ENCODE data around the gene GRM3. TPM values are rescaled to one million over a fixed set of nuclear protein-coding genes. Genes with fewer than 3 reads are reported as not detected.

GRM3 gene
- total RNA-seq, 1 donor from 2014 or later, result not detected

DNA sequence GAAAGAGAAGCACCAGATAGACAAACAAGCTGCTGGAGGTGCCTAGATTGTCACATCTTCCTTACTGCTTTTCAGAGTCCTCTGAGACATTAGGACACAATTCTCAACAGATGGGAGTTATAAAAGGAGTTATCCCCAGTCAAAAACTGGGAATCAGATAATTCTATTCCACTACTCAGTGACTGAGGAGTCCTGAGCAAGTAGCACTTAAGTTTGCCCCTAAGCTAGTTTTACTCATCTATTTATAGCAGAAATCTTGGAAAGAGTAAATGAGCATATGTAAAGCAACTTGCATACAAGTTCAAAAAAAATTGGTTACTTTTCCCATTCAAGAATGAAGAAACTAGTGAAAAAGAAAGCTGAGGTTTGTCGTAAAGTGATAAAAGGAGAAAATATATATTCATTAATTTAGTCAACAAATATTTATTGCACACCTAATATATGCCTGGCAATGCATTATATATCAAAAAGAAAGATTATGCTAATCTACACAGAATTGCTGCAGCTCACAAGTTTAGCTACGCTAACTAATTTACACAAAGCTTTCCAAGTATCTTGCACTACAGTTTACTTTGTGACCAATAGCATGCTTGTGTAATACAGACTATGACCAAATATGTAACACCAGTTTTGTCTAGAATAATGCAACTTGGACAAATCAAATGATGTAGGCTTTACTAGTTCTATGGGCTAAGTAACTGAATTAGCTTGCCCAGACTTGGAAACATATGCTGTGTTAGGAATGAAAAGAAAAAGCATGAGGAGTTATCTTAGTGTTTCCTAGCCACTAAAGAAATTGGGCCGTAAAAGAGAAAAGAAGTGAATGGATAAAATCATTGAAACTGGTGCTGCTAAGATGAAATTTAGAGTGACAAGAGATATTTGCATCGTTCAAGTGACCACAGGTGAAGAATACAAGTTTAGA, 106.3 kb downstream of the GRM3 start:
- Histone ChIP-seq H3K9me3 (ENCODE audit: insufficient read depth, low read depth, low read length) (no peaks in the 10 kb centered on the region), H3K9ac (ENCODE audit: low read length) (no peak overlapping the region), H3K4me1 (ENCODE audit: insufficient read depth, low read length) (peaks cover 2% of the 10 kb centered on the region), H2AFZ (ENCODE audit: low read depth, low read length) (no peak overlapping the region), H3K27me3 (ENCODE audit: insufficient read depth, low read length) (no peaks in the 10 kb centered on the region), H3K36me3 (ENCODE audit: insufficient read depth, low read length) (no peaks in the 10 kb centered on the region), H4K20me1 (ENCODE audit: insufficient read depth, low read length) (no peaks in the 10 kb centered on the region), H3K4me2 (ENCODE audit: low read length) (no peak overlapping the region), H3K27ac (ENCODE audit: low read depth, low read length) (no peak overlapping the region), H3K4me3 (ENCODE audit: insufficient read depth, low read depth, low read length) (no peak overlapping the region), H3K79me2 (ENCODE audit: insufficient read depth, low read length) (no peaks in the 10 kb centered on the region)
- FAIRE-seq (no peak), DNase-seq (ENCODE audit: low read depth) (no peak)
- Mint-ChIP-seq H3K4me1 (ENCODE audit: low read depth, unreplicated experiment) (no peaks in the 10 kb centered on the region), H3K27ac (ENCODE audit: unreplicated experiment) (no peak overlapping the region), H3K36me3 (ENCODE audit: low read depth, unreplicated experiment) (no peaks in the 10 kb centered on the region), H3K4me3 (ENCODE audit: unreplicated experiment) (no peak overlapping the region), H3K9me3 (ENCODE audit: unreplicated experiment) (no peaks in the 10 kb centered on the region), H3K27me3 (ENCODE audit: low read depth, unreplicated experiment) (no peaks in the 10 kb centered on the region)
- TF ChIP-seq CTCF (IDR thresholded peaks at IDR 0.05; ENCODE audit: insufficient read depth, low read depth, low read length) (no peak), EZH2 (IDR thresholded peaks at IDR 0.05; ENCODE audit: insufficient read depth, low read length) (no peak)

- DNase-seq (ENCODE audit: low read depth) (no peak), FAIRE-seq (no peak)
- Histone ChIP-seq H3K79me2 (ENCODE audit: insufficient read depth, low read length) (no peaks in the 10 kb centered on the region), H4K20me1 (ENCODE audit: insufficient read depth, low read length) (no peaks in the 10 kb centered on the region), H3K4me1 (ENCODE audit: insufficient read depth, low read length) (no peaks in the 10 kb centered on the region), H3K4me3 (ENCODE audit: insufficient read depth, low read depth, low read length) (no peak overlapping the region), H3K36me3 (ENCODE audit: insufficient read depth, low read length) (no peaks in the 10 kb centered on the region), H2AFZ (ENCODE audit: low read depth, low read length) (no peak overlapping the region), H3K9me3 (ENCODE audit: insufficient read depth, low read depth, low read length) (no peaks in the 10 kb centered on the region), H3K4me2 (ENCODE audit: low read length) (no peak overlapping the region), H3K9ac (ENCODE audit: low read length) (no peak overlapping the region), H3K27me3 (ENCODE audit: insufficient read depth, low read length) (no peaks in the 10 kb centered on the region), H3K27ac (ENCODE audit: low read depth, low read length) (no peak overlapping the region)
- TF ChIP-seq CTCF (IDR thresholded peaks at IDR 0.05; ENCODE audit: insufficient read depth, low read depth, low read length) (no peak), EZH2 (IDR thresholded peaks at IDR 0.05; ENCODE audit: insufficient read depth, low read length) (no peak)
- Mint-ChIP-seq H3K4me3 (ENCODE audit: unreplicated experiment) (no peak overlapping the region), H3K4me1 (ENCODE audit: low read depth, unreplicated experiment) (no peaks in the 10 kb centered on the region), H3K27ac (ENCODE audit: unreplicated experiment) (no peak overlapping the region), H3K27me3 (ENCODE audit: low read depth, unreplicated experiment) (no peaks in the 10 kb centered on the region), H3K36me3 (ENCODE audit: low read depth, unreplicated experiment) (no peaks in the 10 kb centered on the region), H3K9me3 (ENCODE audit: unreplicated experiment) (no peaks in the 10 kb centered on the region)
Observed at GRCh38 chr7:86760236-86760635, 116.5 kb downstream of the GRM3 start.

DNA sequence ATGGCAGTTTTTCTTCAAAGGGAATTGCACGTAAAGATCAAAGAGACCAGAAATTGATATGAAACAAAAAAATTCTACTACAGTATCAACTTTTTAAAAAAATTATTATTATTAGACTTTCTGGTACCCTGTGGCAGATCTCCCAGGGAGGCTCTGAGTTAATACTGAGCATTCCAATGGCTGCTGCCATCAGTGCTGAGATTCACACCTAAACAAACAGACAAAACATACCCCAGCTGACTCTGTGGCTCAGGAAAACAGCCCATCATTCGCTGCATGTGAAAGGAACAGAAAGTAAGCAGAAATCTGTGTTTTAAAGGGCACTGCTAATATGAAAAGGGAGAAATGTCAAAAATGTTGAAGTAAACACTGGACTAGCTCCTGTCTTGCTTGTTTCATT, 118.4 kb downstream of the GRM3 start:
- Histone ChIP-seq H3K9ac (ENCODE audit: low read length) (no peak overlapping the region), H4K20me1 (ENCODE audit: insufficient read depth, low read length) (no peaks in the 10 kb centered on the region), H3K4me3 (ENCODE audit: insufficient read depth, low read depth, low read length) (no peak overlapping the region), H3K9me3 (ENCODE audit: insufficient read depth, low read depth, low read length) (no peaks in the 10 kb centered on the region), H3K36me3 (ENCODE audit: insufficient read depth, low read length) (no peaks in the 10 kb centered on the region), H3K27ac (ENCODE audit: low read depth, low read length) (no peak overlapping the region), H3K4me2 (ENCODE audit: low read length) (no peak overlapping the region), H2AFZ (ENCODE audit: low read depth, low read length) (no peak overlapping the region), H3K79me2 (ENCODE audit: insufficient read depth, low read length) (no peaks in the 10 kb centered on the region), H3K27me3 (ENCODE audit: insufficient read depth, low read length) (no peaks in the 10 kb centered on the region), H3K4me1 (ENCODE audit: insufficient read depth, low read length) (no peaks in the 10 kb centered on the region)
- H3K36me3 Mint-ChIP-seq (ENCODE audit: low read depth, unreplicated experiment), result no peaks in the 10 kb centered on the region
- no peaks in the 10 kb centered on the region for H3K4me1 Mint-ChIP-seq (ENCODE audit: low read depth, unreplicated experiment)
- DNase-seq (ENCODE audit: low read depth) (no peak), FAIRE-seq (no peak)
- H3K27ac Mint-ChIP-seq (ENCODE audit: unreplicated experiment), result no peak overlapping the region
- TF ChIP-seq CTCF (IDR thresholded peaks at IDR 0.05; ENCODE audit: insufficient read depth, low read depth, low read length), result no peak
- no peak for TF ChIP-seq EZH2 (IDR thresholded peaks at IDR 0.05; ENCODE audit: insufficient read depth, low read length)
- no peaks in the 10 kb centered on the region for H3K27me3 Mint-ChIP-seq (ENCODE audit: low read depth, unreplicated experiment)
- no peaks in the 10 kb centered on the region for H3K9me3 Mint-ChIP-seq (ENCODE audit: unreplicated experiment)
- H3K4me3 Mint-ChIP-seq (ENCODE audit: unreplicated experiment), result no peak overlapping the region
